Measurements from ENCODE around the gene CFAP61.

Gene CFAP61

GRCh38 chr20:20211274-20211987, 159.1 kb downstream of the CFAP61 start (continued):
- TF ChIP-seq ZNF571 (tag by site-specific recombination; IDR thresholded peaks at IDR 0.05) (no peak), ZNF645 (tag by site-specific recombination; IDR thresholded peaks at IDR 0.05) (0 out of 2 replicates have a peak, but pooled peaks have one; percentile 46), ZNF366 (tag by site-specific recombination; conservative IDR thresholded peaks at IDR 0.05) (peak; percentile 87), ZFP3 (tag by site-specific recombination; IDR thresholded peaks at IDR 0.05; ENCODE audit: low read depth) (no peak), ZNF560 (tag by site-specific recombination; IDR thresholded peaks at IDR 0.05; ENCODE audit: borderline replicate concordance) (no peak), OSR2 (tag by site-specific recombination; IDR thresholded peaks at IDR 0.05) (peak; percentile 98), KLF17 (tag by site-specific recombination; IDR thresholded peaks at IDR 0.05) (peak; percentile 33; the same call in 1 of the 2 replicates), INSM2 (tag by site-specific recombination; IDR thresholded peaks at IDR 0.05) (peak; percentile 97), ZIC2 (tag by site-specific recombination; IDR thresholded peaks at IDR 0.05) (peak; percentile 44; the same call in 1 of the 2 replicates), ZNF791 (tag by site-specific recombination; IDR thresholded peaks at IDR 0.05) (no peak), ZNF26 (tag by site-specific recombination; IDR thresholded peaks at IDR 0.05) (no peak), ZNF121 (tag by site-specific recombination; IDR thresholded peaks at IDR 0.05) (no peak), GLI2 (tag by site-specific recombination; IDR thresholded peaks at IDR 0.05; ENCODE audit: borderline replicate concordance, low read depth) (peak; percentile 93), KLF8 (tag by site-specific recombination; IDR thresholded peaks at IDR 0.05) (peak; percentile 20), ZNF184 (tag by site-specific recombination; IDR thresholded peaks at IDR 0.05) (no peak), BCL6B (tag by site-specific recombination; IDR thresholded peaks at IDR 0.05) (no peak), ZNF146 (tag by site-specific recombination; IDR thresholded peaks at IDR 0.05) (peak; percentile 53), ZEB2 (tag by site-specific recombination; IDR thresholded peaks at IDR 0.05) (peak; percentile 95), PBX3 (CRISPR knock-in tag; IDR thresholded peaks at IDR 0.05) (no peak), ZNF488 (tag by site-specific recombination; IDR thresholded peaks at IDR 0.05) (peak; percentile 77), ZNF19 (tag by site-specific recombination; IDR thresholded peaks at IDR 0.05; ENCODE audit: low read depth) (peak; percentile 68; the same call in 1 of the 2 replicates), ZNF664 (tag by site-specific recombination; IDR thresholded peaks at IDR 0.05) (peak; percentile 62; the same call in 1 of the 2 replicates), BCL11A (tag by site-specific recombination; IDR thresholded peaks at IDR 0.05; ENCODE audit: low read depth) (peak; percentile 84; the same call in 1 of the 2 replicates), PRDM4 (tag by site-specific recombination; IDR thresholded peaks at IDR 0.05) (peak; percentile 90), HOXD13 (CRISPR knock-in tag; IDR thresholded peaks at IDR 0.05; ENCODE audit: borderline replicate concordance) (0 out of 2 replicates have a peak, but pooled peaks have one; percentile 40)
